GM18498 (cell line): ENCODE measurements around the gene ZPBP2.

Source experiments
- ATAC-seq: cut with Tn5 transposase; IDR thresholded peaks from one replicate; pipeline ENCODE4 v1.9.1; 2021; ENCODE audit warnings: mild to moderate bottlenecking, moderate library complexity; ENCODE audit not compliant: unreplicated experiment

The ZPBP2 gene

GRCh38 chr17:39904990-39905288 is 36.9 kb downstream of the ZPBP2 start:
- no peak for ATAC-seq

DNA sequence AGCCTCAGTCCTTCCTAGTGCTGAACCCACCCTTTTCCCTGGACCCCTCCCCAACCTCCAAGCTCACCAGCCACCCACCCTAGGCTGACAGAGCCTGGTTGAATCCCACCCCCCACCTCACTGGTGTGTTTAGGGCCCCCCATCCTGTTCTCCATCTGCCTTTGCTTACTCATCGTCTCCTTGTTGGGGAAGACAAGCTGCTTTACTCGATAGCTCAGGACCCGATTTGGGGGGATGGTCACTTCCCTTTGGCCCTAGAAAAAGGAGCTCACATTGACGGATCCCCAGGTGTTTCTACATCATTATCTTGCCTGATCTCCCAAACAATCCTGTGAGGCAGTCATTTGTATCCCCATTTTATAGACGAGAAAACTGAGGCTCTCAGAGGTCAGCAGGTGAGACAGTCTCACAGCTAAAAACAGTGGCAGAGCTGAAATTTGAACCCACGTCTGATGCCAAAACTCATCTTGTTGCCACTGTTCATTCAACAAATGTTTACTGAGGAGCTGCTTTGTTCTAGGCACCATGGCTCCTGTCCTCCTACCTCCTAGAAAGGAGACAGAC is 40.9 kb downstream of the ZPBP2 start:
- no peak for ATAC-seq

DNA sequence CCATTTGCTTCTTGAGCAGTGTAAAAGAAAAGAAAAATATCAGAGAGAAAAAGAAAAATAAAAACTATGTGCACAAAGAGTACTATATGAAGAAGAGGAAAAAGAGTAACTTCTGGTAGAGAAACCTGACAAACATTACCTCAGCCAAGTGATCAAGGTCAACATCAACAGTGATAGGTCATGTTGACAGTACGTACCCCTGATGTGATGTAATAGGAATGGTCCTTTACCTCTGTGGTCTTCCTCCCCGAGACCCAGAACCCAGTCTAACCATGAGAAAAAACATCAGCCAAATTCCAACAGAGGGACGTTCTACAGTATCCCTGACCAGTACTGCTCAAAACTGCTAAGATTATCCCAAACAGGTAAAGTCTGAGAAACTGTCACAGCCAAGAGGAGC is 46.0 kb downstream of the ZPBP2 start:
- no peak for ATAC-seq

DNA sequence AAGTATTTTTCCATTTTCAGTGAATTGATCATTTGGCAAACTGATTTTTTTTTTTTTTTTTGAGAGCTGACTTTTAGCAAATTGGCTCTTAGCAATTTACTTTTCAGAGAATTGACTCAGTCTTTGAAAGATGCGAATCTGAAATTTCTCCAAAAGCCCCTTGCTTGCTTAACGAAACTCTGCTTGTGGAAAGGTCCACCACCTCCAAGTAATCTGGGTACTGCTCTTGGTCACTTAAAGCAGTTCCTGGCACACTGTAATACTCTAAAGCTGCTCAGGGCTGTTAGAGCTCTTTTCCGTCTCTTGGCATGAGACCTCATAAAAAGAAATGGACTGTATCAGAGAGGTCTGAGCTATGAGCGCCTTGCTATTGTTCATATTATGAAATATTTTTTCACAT is 47.6 kb downstream of the ZPBP2 start:
- no peak for ATAC-seq

- ATAC-seq, result no peak
Measured at GRCh38 chr17:39916918-39917317, 48.9 kb downstream of the ZPBP2 start.

DNA sequence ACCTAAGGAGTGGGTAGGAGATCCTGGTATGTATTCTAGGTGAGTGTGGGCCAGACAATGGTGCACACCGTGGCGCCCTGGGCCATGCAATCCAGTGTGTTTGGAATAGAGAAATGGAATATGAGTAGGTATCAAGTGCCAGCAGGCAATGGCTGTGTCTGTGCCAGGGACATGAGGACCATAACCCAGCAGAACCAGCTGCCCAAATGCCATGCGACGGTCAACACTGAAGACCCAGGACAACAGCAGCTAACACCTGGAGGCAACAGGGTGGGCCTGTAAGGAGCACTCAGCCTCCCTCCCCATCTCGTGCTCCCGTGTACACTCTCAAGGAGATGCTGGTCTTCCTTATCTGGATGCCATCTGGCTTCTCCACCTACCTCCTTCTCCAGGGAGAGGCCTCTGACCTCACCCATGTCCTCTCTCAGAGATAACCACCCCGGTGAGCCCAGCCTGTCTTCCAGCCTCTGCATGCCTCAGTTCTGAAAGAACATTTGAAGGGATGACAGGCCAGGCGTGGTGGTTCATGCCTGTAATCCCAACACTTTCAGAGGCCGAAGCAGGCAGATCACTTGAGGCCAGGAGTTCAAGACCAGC is 51.2 kb downstream of the ZPBP2 start:
- ATAC-seq, result no peak

GRCh38 chr17:39920218-39921210 is 52.5 kb downstream of the ZPBP2 start:
- ATAC-seq, result no peak

DNA sequence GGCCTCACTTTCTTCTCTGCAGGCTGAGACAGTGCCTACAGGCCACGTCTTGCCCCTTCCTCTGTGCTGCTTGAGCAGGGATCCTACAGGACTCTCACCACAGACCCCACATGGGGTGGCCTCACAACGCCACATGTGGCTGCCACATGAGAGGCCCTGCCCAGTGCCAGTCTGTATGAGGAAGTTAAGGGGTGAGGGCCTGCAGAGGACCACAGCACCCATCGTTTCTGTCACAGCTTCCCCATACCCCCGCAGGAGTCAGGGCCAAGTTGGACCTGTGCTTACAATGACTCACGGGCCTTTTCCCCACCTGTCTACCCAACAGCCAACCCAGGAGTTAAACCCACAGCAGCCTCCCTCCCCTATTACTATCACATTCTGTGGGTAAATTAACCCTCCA is 53.3 kb downstream of the ZPBP2 start:
- no peak for ATAC-seq

GRCh38 chr17:39922006-39922405 is 54.0 kb downstream of the ZPBP2 start:
- ATAC-seq, result no peak

DNA sequence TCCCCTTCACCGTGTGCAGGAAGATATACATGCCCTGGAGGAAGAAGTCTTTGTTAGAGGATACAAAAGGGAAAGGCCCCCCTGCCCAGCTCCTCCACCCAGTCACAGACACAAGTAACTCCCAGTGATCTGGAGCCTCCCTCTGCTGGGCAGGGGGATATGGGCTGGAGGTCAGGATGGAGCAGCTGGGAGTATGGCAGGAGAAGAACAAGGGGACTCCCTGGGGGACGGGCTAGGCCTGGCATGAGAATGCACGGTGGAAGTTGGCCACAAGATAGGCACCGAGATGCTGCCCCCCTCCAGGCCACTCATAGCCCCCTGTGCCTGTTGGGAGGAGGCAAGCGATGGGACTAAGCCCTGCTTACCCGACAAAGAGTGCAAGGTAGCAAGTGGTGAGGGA is 55.2 kb downstream of the ZPBP2 start:
- no peak for ATAC-seq

GRCh38 chr17:39923836-39924690 is 56.1 kb downstream of the ZPBP2 start:
- ATAC-seq, result no peak

- no peak for ATAC-seq
Measured at GRCh38 chr17:39924691-39925055, 56.7 kb downstream of the ZPBP2 start.

- no peak for ATAC-seq
Measured at GRCh38 chr17:39925282-39926134, 57.5 kb downstream of the ZPBP2 start.

DNA sequence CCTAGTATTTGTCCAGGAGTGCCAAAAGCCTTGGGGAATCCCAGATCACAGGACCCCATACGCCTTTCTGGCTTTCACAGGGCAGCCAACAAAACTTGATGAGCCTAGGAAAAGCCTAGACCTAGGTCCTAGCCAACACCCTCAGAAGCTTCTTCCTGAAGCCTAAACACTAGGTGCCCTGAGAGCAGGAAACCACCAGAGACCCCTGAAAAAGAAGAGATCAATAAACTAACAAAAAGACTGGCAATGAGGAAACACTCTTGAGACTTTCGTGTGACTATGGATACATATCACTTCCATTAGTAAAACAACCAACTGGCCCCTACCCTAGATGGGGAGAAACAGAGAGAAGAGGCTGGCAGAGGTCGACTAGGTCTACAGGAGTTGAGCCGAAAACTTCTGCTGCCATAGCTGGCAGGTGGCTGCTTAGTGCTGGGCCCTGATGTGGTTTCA is 58.2 kb downstream of the ZPBP2 start:
- ATAC-seq, result no peak

- peak; percentile 33 for ATAC-seq
Measured at GRCh38 chr17:39926588-39927100, 58.6 kb downstream of the ZPBP2 start.
